Endometrial microvascular endothelial cells (primary cell): ENCODE data around the gene ATF4. TPM values are rescaled to one million over a fixed set of nuclear protein-coding genes. Genes with fewer than 3 reads are reported as not detected.

Source experiments
- in situ Hi-C: cut with HindIII; loops from 2 replicates; pipeline ENCODE4 v1.10.0; 2017; ENCODE audit warnings: low sequenced_read_pairs, low pct_unique_long_range_greater_than_20kb; ENCODE audit errors: inconsistent ontology term
- total RNA-seq: library from RNA; depleted of rRNA; stranded (reverse); fragments of >200 nt; gene quantifications from one replicate; pipeline ENCODE4 v1.2.3, GENCODE V29; 2015; ENCODE audit errors: inconsistent ontology term

The ATF4 gene
- total RNA-seq, 1 donor from 2014 or later: 209 TPM

DNA sequence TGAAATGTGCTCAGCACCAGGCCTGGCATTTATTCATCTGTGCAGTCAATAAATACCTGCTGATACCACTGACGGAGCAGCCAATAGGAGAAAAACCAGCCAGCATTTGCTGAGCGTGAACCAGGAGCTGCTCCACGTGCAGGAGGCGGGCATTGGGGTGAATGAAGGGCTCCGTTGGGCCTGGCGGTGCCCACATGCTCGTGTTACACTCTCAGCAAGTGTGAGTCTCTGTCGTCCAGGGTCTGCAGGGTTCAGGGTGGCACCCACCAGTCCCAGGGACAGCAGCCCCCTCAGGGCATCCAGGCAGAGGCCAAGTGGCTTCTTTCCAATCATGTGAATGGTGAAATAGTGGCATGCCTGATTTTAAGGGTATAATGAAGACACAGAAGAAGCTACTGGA is 16.3 kb downstream of the ATF4 start:
- in situ Hi-C loops: no loop called here

DNA sequence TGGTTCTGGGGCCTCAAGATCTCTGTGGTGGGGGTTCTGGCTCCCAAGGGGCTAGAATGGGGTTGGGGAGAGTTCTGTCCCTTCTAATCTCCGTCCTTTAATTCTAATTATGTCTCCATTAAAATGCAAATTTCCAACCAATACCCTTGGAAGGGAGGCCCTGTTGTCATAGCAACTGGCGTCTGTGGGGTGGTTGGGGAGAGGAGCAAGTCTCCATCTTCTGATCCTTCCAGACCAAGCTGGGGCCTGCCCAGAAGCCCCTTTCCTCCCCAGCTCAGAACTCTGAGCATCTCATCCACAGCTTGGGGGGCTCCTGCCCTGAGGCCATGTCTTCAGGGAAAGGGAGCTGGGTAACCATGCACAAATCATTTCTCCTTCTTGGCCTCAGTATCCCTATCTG is 17.6 kb downstream of the ATF4 start:
- in situ Hi-C loops: no loop called here

DNA sequence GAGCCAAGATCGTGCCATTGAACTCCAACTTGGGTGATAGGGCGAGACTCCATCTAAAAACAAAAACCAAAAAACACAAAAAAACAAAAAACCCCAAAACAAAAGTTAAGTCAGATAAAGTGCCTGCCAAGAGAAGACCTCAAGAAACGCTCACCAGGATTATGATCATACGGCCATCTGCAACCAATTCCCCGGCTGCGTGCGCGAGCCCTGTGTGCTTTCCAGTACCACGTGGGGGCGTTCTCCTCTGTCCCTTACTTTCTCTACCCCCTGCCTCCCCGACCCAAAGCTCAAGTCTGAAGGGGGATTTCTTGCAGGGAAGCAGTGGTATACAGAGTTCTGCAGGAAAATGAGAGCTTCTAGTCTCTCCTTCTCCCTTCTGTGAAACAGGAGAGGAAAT is 22.7 kb downstream of the ATF4 start:
- in situ Hi-C loops: no loop called here

DNA sequence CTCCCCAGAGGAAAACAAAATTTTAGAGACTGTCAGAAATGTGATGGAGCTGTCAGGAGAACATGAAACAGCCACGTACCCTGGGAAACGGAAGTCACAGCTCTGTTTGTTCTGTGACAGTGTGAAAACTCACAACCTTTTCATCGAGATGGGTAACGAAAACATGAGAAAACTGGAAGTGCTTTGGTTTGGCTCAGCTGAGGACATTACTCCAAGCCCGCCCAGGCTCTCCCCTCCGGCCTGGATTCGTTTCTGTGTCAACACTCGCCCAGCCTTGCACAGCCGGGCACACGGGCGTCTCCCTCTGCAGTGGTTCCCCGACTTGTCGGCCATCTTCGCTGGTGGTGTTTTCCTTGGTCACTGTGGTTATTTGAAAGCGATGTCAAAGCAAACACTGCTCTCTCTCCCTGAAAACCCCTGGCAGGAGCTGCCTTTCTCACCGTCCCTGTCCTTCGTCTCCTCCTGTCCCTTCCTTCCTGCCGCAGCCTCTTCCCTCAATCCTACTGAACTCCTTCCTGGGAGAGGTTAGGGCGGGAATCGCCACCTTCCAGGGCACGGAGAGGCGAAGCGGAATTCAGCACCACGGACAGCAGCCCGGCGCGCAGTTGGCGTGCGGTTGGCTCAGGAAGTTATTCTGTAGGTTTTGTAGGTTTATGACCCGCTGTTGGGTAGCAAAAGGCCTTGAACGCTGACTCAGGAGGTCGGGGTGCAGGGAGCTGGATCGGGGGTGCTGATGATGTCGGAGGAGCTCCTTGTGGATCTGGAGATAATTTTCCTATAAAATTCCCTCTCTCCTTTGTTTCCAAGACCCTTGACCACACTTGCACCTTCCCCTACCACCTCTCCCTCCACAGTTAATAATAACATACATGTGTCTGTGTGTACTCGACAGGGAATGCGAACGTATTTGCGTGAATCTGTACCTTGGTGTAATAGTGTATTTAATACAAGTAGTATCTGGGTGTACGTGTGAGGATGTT is 25.3 kb downstream of the ATF4 start:
- in situ Hi-C loops: no loop called here

DNA sequence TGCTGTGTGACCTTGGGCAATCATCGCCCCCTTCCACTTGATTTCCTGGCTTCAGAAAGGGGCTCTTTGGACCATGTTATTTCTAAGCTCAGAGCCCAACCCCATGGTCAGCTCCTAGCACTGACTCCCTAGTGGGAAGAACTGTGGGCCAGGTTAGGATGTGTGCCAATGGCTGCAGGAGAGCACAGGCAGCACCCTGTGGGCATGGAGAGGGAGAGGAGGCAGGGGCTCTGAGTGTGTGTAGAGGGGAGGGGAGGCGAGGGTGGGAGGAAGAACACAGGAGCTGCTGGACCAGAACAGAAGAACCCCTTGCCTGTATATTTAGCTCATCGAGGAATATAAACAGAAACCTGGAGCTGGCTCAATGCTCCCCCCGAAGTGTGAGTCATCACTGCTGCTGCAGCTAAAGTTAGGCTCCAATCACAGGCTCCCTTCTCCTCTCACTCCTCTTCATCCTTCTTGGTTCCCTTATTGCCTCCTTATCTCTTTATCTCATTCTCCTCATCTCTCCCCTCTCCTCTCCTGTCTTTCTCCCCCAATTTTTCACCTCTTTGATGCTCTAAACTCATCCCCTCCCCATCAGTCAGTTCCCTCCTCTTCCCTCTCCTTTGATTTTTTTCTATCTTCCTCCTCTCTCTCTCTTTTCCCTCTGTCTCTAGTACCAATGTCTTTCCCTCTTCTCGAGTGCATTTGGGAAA is 26.7 kb downstream of the ATF4 start:
- in situ Hi-C loops: no loop called here

DNA sequence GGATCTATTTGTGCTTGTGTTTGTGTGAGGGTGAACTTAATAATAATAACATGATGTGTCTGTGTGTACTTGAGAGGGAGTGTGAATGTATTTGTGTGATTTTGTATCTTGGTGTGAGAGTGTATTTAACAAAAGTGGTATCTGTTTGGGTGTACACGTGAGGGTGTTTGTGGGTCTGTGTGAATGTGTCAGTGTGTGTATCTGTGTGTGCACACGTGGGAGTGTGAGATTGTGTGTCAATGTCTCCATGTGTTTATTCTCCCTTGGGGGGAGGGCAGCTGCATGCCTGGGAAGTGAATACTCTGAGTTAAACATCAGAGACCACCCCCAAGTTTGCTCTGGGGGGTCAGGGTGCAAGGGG is 27.2 kb downstream of the ATF4 start:
- in situ Hi-C loops: no loop called here

DNA sequence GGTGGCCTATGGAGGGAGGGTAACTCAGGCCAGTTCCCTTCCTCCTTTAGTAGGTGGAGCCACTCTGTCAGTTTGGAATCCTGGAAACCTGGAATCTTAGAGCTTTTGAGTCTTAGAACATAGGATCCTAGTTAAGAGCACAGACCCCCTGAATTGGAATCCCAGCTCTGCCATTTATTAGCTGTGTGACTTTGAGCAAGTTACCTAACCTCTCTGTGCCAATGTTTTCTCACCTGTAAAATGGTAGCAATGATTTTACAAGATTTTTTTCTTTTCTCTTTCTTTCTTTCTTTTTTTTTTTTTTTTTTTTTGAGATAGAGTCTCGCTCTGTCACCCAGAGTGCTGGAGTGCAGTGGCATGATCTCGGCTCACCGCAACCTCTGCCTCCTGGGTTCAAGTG is 33.1 kb downstream of the ATF4 start:
- in situ Hi-C loops: loop anchor here (25.0 kb wide), 1 partner anchor 459 kb away; no protein-coding TSS in a partner anchor

DNA sequence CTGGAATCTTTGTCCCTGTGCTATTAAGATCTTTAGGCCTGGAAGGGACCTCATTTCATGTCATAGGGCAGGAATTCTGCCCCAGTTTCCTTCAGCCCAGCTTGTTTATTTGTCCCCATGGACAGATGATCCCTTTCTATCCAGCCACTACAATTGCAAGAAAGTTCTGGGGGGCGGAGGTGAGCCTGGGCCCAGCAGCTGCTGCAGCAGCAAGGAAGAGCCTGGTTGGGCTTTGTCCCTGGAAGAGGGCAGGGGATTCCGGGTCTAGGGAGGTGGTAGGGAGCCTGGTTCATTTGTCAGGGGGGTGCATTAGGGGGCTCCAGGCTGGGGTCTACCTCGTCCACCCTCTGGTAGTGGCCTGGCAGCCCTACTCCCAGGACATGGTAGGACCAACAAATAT is 33.8 kb downstream of the ATF4 start:
- in situ Hi-C loops: loop anchor here (25.0 kb wide), 1 partner anchor 458 kb away; no protein-coding TSS in a partner anchor

DNA sequence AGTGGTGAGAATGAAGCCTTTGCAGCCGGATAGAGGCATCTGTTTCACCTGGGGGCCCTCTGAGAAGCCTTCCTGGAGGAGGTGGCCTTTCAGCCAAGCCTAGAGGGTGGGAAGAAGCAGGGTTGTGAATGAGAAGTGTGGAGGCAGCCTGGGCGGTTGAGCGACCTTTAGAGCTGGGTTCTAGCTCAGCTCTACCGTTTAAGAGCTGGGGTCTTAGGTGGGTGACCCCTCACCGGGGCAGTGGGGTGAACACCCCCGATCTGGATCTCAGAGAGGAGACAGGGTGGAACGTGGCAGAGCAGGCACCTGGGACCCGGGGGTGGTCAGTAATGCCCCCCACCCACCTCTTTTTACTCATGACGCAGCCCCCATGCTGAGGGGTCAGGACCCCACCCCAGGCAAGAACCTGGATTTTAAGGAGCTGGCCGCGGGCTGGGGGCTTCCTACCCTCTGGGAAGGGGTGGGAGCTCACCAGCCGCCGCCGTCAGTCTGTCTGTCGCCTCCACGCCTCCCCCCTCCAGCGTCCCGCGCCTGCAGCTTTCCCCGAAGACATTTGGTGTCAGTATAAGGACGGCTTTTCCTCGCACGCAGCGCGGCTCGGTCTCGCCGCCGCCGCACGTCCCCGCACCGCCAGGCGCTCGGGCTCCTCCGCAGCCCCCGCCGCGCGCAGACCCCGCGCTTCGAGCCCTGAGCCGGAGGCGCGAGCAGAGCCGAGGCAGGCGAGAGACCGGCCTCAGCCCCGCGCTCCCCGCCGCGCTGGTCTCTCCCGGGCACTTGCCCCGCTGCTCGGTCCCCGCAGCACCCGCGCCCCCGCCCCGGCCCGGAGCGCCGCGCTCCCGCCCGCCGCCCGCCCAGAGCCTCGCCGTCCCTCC is 36.8 kb downstream of the ATF4 start:
- in situ Hi-C loops: loop anchor here (25.0 kb wide), 1 partner anchor 455 kb away; no protein-coding TSS in a partner anchor

DNA sequence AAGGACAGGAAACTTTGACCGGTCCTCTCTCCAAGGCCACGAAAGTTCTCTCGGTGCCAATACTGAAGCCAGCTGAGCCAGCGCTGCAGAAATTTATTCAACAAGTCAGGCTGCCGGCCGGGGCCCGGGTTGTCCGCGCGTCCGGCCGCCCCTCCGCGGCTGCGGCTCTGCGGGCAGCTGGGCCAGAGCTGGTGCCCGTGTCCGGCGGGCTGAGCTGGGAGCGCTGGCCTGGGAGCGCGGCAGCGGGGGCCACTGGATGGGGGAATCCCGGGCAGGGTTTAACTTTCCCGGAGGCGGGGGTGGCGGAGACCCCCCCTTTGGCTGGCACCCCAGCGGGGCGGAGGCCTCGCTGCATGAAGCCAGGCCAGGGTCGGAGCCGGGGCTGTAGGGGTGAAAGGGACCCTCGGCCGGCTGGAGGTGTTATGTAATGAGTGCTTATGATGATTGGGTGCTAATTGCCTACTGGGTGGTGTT is 37.9 kb downstream of the ATF4 start:
- in situ Hi-C loops: loop anchor here (25.0 kb wide), 1 partner anchor 454 kb away; no protein-coding TSS in a partner anchor

DNA sequence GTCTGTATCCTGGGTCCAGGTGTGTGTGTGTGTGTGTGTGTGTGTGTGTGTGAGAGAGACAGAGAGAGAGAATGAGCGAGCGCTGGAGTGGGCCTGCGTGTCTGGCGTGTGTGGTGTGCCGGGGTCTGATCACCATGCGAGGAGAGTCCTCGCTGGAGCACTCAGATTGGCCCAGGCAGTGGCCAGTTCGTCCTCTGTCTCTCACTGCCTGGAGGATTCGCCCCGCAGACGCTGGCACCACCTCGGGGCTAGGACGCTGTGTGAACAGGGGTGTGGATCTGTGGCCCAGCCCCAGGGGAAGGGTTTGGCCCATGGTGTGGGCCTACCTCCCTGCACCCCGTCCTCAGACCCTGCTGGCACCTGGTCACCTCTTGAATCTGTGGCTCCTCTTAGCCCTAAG is 38.6 kb downstream of the ATF4 start:
- in situ Hi-C loops: loop anchor here (25.0 kb wide), 1 partner anchor 453 kb away; no protein-coding TSS in a partner anchor

DNA sequence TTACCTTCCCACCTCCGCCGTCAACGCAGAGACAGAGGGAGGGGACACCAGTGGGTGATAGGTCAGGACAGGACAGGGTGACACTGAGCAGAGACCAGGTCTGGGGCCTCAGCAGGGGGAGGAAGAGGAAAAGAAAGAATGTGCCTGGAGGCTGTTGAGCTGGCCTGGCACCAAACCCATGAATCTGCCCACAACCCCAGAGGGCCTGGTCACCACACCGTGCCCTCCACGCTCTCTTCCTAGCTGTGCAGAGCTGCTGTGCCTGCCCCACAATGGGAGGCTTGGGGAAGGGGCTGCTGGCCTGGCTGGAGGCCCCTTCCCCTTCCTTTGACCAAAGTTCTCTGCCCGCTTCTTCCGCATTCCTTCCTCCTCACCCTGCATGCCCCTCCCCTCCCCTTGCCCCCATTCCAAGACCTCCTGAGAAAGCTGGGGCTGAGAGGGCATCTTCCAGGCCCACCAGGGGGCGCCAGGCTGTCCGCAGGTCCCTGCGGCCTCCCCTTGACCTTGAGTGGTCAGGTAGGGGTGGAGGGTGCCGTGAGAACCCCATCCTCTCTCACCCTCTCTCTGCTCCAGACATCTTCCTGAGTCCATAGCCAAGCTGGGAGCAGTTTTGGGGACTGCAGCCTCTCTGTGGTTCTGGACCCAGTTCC is 39.2 kb downstream of the ATF4 start:
- in situ Hi-C loops: loop anchor here (25.0 kb wide), 1 partner anchor 453 kb away; no protein-coding TSS in a partner anchor

DNA sequence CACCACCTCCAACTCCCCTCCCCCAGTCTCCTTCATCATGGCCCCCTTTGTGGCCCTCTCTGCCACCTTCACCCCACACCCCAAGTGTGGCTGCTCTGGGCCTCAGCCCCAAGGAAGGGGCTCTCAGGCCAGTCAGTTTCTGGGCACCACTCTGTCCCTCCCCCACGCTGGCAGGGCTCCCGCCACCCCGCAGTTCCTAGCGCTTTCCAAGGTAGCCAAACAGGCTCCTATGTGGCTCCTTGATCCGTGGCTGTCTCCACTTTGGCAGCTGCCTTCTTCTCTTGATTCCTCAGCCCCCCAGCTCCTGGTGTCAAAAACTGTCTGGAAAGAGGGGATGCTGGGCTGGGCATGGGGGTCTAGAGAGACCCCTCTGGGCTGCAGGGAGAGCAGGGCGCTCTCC is 39.8 kb downstream of the ATF4 start:
- in situ Hi-C loops: loop anchor here (25.0 kb wide), 1 partner anchor 452 kb away; no protein-coding TSS in a partner anchor

DNA sequence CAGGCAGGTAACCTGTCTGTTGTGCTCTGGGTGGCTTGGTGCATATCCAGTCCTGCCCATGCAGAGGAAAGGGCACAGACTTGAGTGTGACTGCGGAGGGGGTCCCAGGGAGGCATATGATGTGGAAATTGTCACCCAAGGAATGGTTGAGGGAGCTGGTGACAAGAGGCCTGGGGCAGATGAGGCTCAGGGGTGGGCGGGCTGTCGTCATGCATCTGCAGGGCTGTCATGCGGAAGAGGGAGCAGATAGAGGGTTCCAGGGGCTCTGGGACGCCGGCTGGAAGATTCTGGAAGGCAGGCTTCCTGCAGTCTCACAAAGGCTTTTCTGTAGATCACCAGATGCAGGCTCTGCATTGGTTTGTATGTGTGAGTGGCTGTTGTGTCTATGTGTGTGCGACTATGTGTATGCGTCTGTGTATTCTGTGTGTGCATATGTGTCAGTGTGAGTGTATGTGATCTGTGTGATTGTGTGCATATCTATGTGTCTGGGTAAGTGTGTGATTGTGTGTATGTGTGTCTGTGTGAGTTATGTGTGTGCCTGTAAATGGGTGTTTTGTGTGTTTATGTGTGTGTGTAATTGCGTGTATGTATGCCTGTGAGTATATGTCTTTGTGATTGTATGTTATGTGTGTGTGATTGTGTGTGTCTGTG is 42.6 kb downstream of the ATF4 start:
- in situ Hi-C loops: loop anchor here (25.0 kb wide), 1 partner anchor 449 kb away; no protein-coding TSS in a partner anchor

DNA sequence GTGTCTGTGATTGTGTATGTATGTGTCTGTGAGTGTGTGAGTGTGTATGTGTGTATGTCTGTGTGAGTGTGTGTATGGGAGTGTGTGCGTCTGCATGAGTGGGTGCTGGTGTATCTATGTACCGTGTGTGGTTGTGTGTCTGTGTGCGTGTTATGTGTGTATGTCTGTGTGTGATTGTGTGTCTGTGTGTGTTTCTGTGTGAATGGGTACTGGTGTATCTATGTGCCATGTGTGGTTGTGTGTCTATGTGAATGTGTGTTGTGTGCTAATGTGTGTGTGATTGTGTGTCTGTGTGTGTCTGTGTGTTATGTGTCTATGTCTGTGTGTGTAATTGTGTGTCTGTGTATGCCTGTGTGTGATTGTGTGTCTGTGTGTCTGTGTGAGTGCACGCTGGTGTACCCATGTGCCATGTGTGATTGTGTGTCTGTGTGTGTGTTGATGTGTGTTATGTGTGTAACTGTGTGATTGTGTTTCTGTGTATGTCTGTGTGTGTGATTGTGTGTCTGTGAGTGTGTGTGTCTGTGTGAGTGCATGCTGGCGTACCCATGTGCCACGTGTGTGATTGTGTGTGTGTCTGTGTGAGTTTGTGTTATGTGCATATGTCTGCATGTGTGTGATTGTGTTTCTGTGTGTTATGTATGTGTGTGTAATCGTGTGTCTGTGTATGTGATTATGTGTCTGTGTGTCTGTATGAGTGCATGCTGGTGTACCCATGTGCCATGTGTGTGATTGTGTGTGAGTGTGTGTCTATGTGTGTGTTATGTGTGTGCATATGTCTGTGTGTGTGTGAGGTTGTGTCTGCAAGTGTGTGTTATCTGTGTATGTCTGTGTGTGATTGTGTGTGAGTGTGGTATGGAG is 43.4 kb downstream of the ATF4 start:
- in situ Hi-C loops: loop anchor here (25.0 kb wide), 1 partner anchor 449 kb away; no protein-coding TSS in a partner anchor

DNA sequence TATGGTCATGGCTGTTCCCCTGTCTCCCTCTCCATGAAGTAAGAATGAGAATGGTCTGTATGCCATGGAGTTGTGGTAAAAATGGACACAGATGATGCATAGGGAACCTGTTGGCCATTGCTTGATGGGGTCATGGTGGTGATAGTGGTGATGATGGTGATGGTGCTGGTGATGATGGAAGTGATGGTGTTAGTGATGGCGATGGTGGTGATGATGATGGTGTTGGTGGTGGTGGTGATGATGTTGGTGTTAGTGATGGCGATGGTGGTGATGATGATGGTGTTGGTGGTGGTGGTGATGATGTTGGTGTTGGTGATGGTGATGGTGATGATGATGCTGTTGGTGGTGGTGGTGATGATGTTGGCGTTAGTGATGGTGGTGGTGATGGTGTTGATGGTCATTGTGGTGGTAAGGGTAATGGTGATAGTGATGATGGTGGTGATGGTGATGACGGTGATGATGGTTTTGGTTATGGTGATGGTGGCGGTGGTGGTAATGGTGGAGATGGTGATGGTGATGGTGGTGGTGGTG is 45.1 kb downstream of the ATF4 start:
- in situ Hi-C loops: loop anchor here (25.0 kb wide), 1 partner anchor 447 kb away; no protein-coding TSS in a partner anchor
